Suppressor macrophage treated with lipopolysaccharide for 1 hour (primary cell): ENCODE measurements around the gene NPY.

Experiments used
- DNase-seq, 3 donors: peaks; one replicate each; pipeline ENCODE4 v3.0.0-alpha.2; 2020 to 2022

The NPY gene

DNA sequence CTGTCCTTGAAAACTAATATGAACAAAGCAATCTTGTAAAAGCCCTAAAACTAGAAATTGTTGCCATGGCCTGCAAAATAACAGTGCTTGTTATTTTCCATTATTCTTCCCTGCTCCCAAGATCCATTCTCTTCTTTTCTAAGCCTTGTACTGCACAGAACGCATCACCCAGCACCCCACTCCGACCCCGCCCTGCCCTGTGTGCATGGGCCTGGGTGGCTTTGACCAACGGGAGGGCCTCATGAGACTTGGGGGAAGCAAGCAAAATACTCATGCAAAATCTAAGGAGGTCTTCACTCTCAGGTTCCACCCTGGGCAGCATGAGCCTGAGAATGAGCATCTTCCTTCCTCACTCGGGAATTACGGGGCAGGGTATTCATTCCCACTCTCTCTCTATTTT lies 32.4 kb downstream of the NPY start:
- no peak for DNase-seq

DNA sequence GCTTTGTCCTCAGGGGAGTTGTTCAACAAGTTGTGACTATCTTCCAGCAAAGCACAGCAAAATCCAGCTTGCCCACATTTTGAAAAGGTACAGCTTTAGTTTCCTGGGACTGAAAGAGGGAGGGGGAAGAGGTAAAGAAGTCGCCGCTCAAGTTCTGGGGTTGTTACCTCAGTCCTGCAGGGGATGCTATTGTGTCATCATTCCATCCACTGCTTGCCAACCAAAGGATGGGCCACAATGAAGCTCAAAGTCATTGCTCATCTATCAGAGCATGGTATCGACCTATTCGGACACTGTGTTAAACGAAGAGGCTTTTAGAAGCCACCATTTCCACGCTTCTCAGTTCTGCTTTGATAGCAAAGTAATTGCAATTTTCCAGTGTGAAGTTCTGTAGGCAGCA lies 34.3 kb downstream of the NPY start:
- no peak for DNase-seq

DNA sequence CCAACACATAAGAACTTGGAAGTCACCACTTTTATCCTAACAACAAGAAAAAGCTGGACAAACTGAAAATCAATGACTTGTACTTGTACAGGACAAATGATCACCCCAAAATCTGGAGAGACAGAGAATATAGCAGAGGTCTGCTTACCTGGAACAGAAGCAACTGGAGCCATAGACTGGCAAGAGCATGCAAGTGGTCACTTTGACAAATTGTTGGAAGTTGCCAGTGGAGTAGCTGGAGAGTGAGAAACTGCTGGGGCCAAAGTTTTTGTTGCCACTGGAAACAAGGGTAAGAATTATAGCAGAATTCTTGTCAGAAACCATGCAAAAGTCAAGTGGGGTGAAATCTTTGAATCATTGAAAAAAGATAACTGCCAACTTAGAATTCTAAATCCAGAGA lies 35.2 kb downstream of the NPY start:
- no peak for DNase-seq

DNA sequence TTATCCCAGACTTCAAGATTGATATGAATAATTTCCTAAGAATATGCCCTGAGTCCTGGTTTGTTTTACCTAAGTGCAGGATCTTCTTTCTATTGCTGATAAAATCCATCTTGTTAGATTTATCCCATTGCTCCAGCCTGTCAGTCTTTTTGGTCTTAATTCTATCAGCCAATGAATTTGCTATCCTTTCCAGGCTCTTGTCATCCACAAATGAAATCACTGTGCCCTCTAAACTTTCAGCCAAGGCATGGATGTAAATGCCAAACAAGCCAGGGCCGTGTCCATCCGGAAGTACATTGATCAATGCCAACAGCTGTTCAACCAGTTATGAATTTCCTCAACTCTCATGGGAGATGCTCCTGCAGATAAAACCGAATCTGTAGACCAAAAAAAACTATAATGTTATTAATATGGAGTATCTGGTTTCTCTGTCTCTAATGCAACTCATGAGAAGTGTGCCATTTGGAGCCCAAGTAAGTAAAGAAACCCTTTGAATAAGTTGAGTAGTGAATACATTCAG lies 40.0 kb downstream of the NPY start:
- no peak for DNase-seq

DNA sequence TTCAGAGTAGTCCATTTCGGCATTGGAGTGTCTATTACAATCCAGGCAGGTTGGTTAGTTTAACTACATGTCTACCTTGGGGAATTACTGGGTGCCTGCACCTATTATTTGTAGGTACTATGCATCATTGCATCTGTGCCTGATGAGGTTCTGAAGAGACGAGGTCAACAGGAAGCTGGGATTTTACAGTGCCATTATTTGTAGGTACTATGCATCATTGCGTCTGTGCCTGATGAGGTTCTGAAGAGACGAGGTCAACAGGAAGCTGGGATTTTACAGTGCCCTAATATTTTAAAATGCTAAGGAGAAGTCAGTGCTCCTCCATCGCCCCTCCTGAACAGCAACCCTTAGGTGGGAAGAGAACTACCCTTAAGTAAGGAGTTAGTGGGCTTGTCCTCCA lies 41.7 kb downstream of the NPY start:
- no peak for DNase-seq

DNA sequence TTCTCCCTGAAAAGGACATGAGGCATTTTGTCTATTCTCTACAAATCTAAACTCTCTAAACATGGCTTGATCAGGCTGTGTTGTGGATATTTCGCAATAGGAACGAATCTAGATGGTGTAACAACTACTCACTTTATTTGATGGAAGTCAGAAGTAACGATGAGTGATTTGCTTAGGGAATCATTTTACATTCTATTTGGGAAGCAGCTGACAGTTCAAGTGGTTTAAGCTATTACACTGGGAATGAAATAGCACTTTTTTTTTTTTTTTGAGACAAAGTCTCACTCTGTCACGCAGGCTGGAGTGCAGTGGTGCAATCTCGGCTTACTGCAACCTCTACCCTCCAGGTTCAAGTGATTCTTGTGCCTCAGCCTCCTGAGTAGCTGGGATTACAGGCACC lies 44.1 kb downstream of the NPY start:
- peak in 1 of 3 donors; percentile 3 for DNase-seq

DNA sequence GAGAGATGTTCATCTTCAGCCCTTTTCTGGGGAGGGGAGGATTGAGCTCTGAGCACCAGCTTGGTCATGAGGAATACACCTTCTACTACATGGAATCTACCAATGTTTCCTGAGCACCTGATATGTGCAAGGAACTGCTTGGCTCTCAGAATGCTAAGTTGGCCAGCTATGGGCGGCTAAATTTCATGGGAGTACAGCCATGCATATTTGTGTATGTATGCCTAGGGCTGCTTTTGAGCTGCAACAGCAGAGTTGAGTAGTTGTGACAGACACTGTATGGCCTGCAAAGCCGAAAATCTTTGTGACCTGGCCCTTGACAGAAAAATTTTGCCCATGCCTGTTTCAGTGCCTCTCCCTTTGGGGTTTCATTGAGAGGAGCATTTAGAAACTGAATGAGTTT lies 44.9 kb downstream of the NPY start:
- DNase-seq, result no peak

DNA sequence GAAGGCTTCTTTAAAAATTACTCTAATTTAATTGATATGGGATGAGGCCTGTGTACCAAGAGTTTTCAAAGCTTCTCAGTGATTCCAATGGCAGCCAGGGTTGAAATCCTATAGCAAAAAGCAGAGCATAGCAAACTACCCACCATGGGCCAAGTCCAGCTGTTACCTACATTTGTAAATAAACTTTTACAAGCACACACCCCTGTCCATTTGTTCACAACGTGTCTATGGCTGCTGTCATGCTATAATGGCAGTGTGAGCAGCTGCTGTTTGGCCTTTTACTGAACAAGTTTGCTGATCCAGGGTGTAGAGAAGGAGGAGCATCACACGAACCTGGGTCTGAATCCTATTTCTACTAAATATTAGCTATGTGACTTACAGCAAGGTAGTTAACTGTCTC lies 50.0 kb downstream of the NPY start:
- no peak for DNase-seq

DNA sequence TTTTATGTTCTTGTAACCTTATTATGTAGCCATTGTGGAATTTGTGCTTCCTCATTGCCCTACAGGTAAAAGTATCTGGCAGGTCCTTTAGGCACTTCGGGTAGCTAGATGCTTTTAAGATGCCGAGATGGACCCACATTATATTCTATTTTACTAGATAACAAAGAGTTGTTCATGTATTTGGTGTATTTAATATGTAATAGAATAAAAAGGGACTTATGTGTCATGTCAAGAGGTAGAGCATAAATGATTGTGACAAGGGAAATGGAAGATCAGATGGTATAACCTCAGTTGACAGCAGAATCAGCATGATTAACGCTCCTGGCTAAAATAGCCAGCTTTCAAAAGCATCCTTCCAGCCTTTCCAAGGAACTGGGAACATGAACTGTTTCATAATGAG lies 50.6 kb downstream of the NPY start:
- DNase-seq, result no peak

DNA sequence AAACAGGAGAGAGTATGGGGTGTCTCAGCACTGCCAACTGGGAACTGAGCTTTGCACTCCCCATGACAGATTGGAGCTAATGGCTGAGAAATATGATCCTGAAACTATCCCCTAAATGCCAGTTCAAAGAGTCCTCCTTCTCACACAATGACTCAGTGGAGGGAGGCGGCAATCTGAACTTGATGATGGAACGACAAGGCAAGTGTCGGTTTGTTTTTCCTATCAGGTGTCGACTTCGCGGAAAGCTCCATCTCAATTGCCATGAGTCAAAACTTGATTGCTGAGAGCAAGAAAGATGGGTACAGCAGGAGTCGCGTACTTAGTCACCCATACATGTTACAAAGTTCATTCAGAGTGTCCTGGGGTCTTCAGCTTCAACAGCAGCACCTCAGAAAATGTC lies 52.5 kb downstream of the NPY start:
- no peak for DNase-seq

DNA sequence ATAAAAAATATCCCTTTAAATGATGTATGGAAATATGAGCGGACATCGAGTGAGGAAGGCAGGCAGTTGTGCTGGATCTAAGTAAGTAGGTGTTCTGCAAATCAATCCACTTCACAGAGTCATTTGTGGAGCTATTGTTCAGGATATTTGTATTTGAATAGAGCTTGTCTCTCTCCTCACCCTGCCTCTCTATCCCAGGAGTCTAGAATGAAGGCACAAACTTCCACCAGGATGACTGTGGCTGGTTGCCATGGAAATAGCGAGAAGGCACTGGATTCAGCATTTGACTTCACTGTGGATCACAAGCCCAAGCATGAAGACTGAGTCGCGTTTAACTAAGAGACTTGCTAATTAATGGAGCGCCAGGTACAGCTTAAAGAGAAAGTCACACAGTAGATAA lies 53.2 kb downstream of the NPY start:
- no peak for DNase-seq

DNA sequence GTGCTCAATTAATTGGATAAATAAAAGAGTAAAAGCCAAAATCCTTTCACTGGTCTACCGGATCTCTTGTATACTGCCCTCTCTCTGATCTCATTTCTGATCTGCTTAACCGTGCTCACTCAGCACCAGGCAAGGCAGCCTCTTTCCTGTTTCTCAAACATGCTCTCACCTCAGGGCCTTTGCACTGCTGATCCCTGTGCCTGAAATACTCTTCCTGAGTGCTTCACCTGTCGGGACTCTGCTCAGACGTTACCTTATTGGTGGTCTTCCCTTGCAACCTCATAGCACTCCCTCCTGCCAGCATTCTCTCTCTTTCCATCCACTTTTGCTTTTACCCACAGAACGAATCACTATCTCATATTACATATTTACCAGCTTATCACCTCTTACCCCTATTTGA lies 55.6 kb downstream of the NPY start:
- DNase-seq, result no peak

DNA sequence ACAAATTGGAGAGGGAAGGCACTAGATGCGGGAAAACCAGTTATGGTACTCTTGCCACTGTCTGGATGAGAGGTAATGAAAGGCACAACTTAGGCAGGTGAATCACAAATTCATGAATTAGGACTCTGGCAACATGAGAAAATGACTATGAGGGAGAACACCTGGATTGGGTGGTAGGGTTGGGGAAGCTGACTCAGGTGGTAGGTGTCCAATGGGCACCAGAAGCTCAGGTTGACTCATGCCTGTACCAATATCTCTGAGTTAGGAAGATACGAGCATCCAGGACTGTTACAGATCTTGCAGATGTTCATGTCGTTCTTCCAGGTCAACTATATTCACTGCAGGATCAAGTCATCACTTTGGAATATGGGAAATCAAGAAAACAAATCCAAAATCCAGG lies 56.7 kb downstream of the NPY start:
- DNase-seq, result no peak
